B cell (primary cell): Measurements from ENCODE around the gene STOX1.

Experiments used
- CTCF ChIP-seq: fragments of 200-600 bp; IDR thresholded peaks from one replicate; pipeline ENCODE4 v1.8.0; 2022; ENCODE audit warnings: antibody characterized with exemption, mild to moderate bottlenecking
- EZH2 ChIP-seq: IDR thresholded peaks from 2 replicates; pipeline ENCODE4 v1.6.1; 2012; ENCODE audit warnings: borderline replicate concordance, low read depth, mild to moderate bottlenecking, moderate library complexity, low read length; ENCODE audit not compliant: insufficient read depth, poor library complexity, severe bottlenecking

- TF ChIP-seq CTCF (no peak), EZH2 (no peak)
Measured at GRCh38 chr10:68869623-68870022, 42.3 kb downstream of the STOX1 start.
